ENCODE data around the gene GAS2L1. TPM values are rescaled to one million over a fixed set of nuclear protein-coding genes. Genes with fewer than 3 reads are reported as not detected.

The GAS2L1 gene
- total and polyA plus RNA-seq, 2 experiments from 2014 or later: 17.3 to 21.0 TPM

- Histone ChIP-seq H3K27ac (no peak overlapping the region), H3K36me3 (no peaks in the 10 kb centered on the region), H3K4me1 (ENCODE audit: low read depth) (peaks cover 13% of the 10 kb centered on the region), H3K4me3 (no peak overlapping the region), H3K27me3 (peaks cover 35% of the 10 kb centered on the region), H3K9me3 (ENCODE audit: low read depth) (no peaks in the 10 kb centered on the region)
- DNase-seq (ENCODE audit: low read depth in 1 of 2, low spot score in 1 of 2): no peak
- TF ChIP-seq CTCF (IDR thresholded peaks at IDR 0.05; ENCODE audit: low read depth, low read length): no peak
Measured at GRCh38 chr22:29312218-29313125, 6.0 kb downstream of the GAS2L1 start.

GRCh38 chr22:29313126-29313575 is 6.7 kb downstream of the GAS2L1 start:
- peak; percentile 75 for TF ChIP-seq CTCF (IDR thresholded peaks at IDR 0.05; ENCODE audit: low read depth, low read length)
- DNase-seq (ENCODE audit: low read depth in 1 of 2, low spot score in 1 of 2): peak in 1 of 2 donors; percentile 65
- H3K4me3 ChIP-seq: no peak overlapping the region
- peaks cover 35% of the 10 kb centered on the region for H3K27me3 ChIP-seq
- H3K9me3 ChIP-seq (ENCODE audit: low read depth): no peaks in the 10 kb centered on the region
- no peaks in the 10 kb centered on the region for H3K36me3 ChIP-seq
- H3K27ac ChIP-seq: no peak overlapping the region
- H3K4me1 ChIP-seq (ENCODE audit: low read depth): peaks cover 13% of the 10 kb centered on the region

GRCh38 chr22:29313576-29314466 is 7.4 kb downstream of the GAS2L1 start:
- Histone ChIP-seq H3K27me3 (peaks cover 35% of the 10 kb centered on the region), H3K36me3 (no peaks in the 10 kb centered on the region), H3K9me3 (ENCODE audit: low read depth) (no peaks in the 10 kb centered on the region), H3K27ac (no peak overlapping the region), H3K4me3 (no peak overlapping the region), H3K4me1 (ENCODE audit: low read depth) (peaks cover 7% of the 10 kb centered on the region)
- TF ChIP-seq CTCF (IDR thresholded peaks at IDR 0.05; ENCODE audit: low read depth, low read length): no peak
- DNase-seq (ENCODE audit: low read depth in 1 of 2, low spot score in 1 of 2): no peak

GRCh38 chr22:29314537-29315285 is 8.3 kb downstream of the GAS2L1 start:
- H3K27ac ChIP-seq: no peak overlapping the region
- H3K36me3 ChIP-seq: no peaks in the 10 kb centered on the region
- no peaks in the 10 kb centered on the region for H3K4me1 ChIP-seq (ENCODE audit: low read depth)
- peak overlapping the region; percentile 35 for H3K4me3 ChIP-seq
- no peaks in the 10 kb centered on the region for H3K9me3 ChIP-seq (ENCODE audit: low read depth)
- H3K27me3 ChIP-seq: peaks cover 35% of the 10 kb centered on the region
- no peak for TF ChIP-seq CTCF (IDR thresholded peaks at IDR 0.05; ENCODE audit: low read depth, low read length)
- DNase-seq (ENCODE audit: low read depth in 1 of 2, low spot score in 1 of 2): no peak
